Activated CD4-positive, alpha-beta T cell treated with anti-CD3 and anti-CD28 coated beads, Interleukin-2, amount 10 ng/mL, durations not matched to agents 7 days and 5 days (primary cell): ENCODE results near the gene H3-3A. TPM values are rescaled to one million over a fixed set of nuclear protein-coding genes. Genes with fewer than 3 reads are reported as not detected.

Experiments used
- total RNA-seq, 2 experiments: library from RNA; stranded (reverse); gene quantifications; one replicate each; pipeline ENCODE4 v1.2.3, GENCODE V29; 2021

Gene H3-3A
- total RNA-seq, 2 experiments from 2014 or later: 651 to 657 TPM

Other genes with a start within 250 kb of the H3-3A start
- 100 to 1,000 TPM; 197 to 211 TPM for gene TMEM63A, start 180.3 kb upstream of the H3-3A start, total RNA-seq
- gene LEFTY1, start 173.6 kb upstream of the H3-3A start, total RNA-seq: not detected
- gene PYCR2, start 138.5 kb upstream of the H3-3A start, total RNA-seq: 100 to 1,000 TPM in 1 of 2 experiments, 10 to 100 TPM in 1; 98.1 to 120 TPM
- gene LEFTY2, start 121.5 kb upstream of the H3-3A start, total RNA-seq: not detected
- gene SDE2, start 63.4 kb upstream of the H3-3A start, total RNA-seq: 10 to 100 TPM; 16.1 to 16.6 TPM
- 10 to 100 TPM; 19.0 to 19.8 TPM for gene ACBD3, start 124.0 kb downstream of the H3-3A start, total RNA-seq
- gene MIXL1, start 160.9 kb downstream of the H3-3A start, total RNA-seq: not detected
- 10 to 100 TPM; 13.6 to 15.4 TPM for gene LIN9, start 246.4 kb downstream of the H3-3A start, total RNA-seq